ENCODE measurements around the gene SLC44A5. TPM values are rescaled to one million over a fixed set of nuclear protein-coding genes. Genes with fewer than 3 reads are reported as not detected.

The SLC44A5 gene
- polyA plus RNA-seq, 1 donor from 2014 or later: 2.7 TPM

DNA sequence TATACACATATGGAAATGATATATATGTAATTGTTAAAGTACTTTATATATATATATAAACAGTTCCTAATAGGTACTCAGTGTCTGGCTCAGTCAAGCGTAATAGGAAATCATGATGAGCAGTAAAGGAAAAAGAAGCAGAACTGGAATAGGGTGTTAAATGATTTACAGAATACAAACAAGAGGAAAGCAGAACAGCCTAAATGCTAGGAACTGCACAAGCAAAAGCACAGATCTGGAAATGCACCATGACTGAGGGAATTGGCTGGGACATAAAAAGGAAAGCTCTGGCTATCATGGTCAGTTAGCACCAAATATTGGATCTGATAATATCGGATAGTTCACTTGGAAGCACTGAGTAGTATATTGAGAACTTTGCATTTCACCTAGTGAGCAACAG, 51.8 kb downstream of the SLC44A5 start:
- H3K4me1 Mint-ChIP-seq: no peaks in the 10 kb centered on the region
- peaks cover 1% of the 10 kb centered on the region for H3K27me3 Mint-ChIP-seq
- peaks cover 0 to 4% (median 0%) of the 10 kb centered on the region in 3 donors for H3K9me3 Mint-ChIP-seq
- H3K27ac Mint-ChIP-seq: no peak overlapping the region
- no peaks in the 10 kb centered on the region for H3K36me3 Mint-ChIP-seq
- no peak overlapping the region for H3K4me3 Mint-ChIP-seq

DNA sequence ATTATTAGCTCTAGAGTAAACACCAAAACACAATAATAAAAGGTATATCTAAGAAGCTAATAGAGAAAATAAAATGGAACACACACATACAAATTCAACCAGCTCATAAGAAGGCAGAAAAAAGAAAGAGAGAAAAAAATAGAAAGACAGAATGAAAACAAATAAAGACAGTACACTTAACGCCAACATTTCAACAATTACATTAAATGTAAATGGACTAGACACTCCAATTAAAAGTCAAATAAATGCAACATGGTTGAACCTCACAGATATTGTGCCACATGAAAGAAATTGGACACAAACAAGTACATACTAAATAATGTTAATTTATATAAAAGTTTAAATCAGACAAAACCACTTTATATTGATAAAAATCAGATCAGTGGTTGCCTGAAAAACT, 56.0 kb downstream of the SLC44A5 start:
- H3K9me3 Mint-ChIP-seq: peaks cover 0 to 4% (median 0%) of the 10 kb centered on the region in 3 donors
- no peak overlapping the region for H3K27ac Mint-ChIP-seq
- H3K27me3 Mint-ChIP-seq: peaks cover 5% of the 10 kb centered on the region
- no peak overlapping the region for H3K4me3 Mint-ChIP-seq
- no peaks in the 10 kb centered on the region for H3K36me3 Mint-ChIP-seq
- no peaks in the 10 kb centered on the region for H3K4me1 Mint-ChIP-seq

DNA sequence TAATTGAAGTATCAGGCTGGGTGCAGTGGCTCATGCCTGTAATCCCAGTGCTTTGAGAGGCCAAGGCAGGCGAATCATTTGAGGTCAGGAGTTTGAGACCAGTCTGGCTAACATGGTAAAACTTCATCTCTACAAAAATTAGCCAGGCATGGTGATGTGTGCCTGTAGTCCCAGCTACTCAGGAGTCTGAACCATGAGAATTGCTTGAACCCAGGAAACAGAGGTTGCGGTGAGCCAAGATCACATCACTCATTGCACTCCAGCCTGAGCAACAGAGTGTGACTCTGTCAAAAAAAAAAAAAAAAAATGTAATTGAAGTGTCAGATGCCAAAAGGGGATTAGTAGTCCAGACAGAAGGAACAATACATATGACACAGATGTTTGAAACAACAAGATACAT, 56.7 kb downstream of the SLC44A5 start:
- no peak overlapping the region for H3K4me3 Mint-ChIP-seq
- H3K27ac Mint-ChIP-seq: no peak overlapping the region
- H3K4me1 Mint-ChIP-seq: no peaks in the 10 kb centered on the region
- H3K27me3 Mint-ChIP-seq: peaks cover 5% of the 10 kb centered on the region
- H3K9me3 Mint-ChIP-seq: peaks cover 0 to 4% (median 0%) of the 10 kb centered on the region in 3 donors
- no peaks in the 10 kb centered on the region for H3K36me3 Mint-ChIP-seq

DNA sequence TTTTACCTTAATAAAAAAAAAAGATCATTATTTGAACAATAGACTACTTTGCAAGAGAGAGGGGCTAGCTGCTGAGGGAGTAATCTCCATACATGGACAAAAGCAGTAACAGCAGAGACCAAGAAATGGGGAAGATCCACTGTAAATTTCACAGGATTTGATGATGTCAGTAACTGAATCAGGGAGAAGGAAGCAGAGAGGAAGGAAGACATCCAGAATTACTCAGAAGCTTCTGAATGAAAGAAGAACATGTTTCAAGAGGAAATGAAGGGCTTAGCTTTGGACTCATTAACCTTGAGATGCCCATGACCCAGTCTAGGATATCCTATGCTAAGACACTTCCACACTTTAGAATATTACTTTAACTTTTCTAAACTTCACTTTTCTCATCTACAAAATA, 60.4 kb downstream of the SLC44A5 start:
- H3K4me1 Mint-ChIP-seq: no peaks in the 10 kb centered on the region
- peaks cover 4% of the 10 kb centered on the region for H3K27me3 Mint-ChIP-seq
- no peak overlapping the region for H3K4me3 Mint-ChIP-seq
- no peaks in the 10 kb centered on the region for H3K36me3 Mint-ChIP-seq
- H3K27ac Mint-ChIP-seq: no peak overlapping the region
- peaks cover 0 to 4% (median 0%) of the 10 kb centered on the region in 3 donors for H3K9me3 Mint-ChIP-seq

DNA sequence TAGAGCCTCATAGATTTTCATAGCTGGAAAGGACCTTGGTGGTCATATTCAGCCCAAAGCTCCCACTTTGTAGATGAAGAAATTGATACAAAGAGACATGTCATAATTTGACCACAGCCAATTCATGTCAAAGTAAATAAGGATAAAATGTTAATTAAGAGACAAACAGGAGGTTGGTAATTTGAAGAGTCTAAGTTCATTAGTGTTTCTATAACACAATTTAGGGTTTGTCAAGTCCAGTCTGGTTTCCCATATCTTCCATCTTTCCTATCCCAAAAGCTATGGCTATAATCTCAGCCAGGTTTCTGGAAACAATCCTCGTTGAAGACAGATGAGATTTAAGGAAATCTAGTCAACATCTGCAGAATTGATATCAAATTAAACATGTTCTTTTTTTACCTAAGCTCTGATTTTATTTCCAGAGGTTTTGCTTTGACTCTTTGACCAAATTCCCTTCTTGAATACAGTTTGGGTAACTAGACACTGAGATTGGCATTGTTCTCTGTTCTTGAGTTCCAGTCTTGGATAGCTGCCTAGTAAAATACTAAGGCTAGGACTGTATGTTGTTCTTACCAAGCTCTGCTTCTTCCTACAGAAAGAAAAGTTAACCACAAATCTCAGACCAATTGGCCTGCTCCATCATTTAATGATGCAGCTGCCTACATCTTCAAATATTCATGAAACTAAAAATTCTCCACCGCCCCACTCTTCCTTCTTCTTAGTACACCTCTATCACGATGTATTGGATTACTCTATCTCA, 62.0 kb downstream of the SLC44A5 start:
- peaks cover 4% of the 10 kb centered on the region for H3K27me3 Mint-ChIP-seq
- H3K4me3 Mint-ChIP-seq: no peak overlapping the region
- H3K4me1 Mint-ChIP-seq: no peaks in the 10 kb centered on the region
- H3K36me3 Mint-ChIP-seq: no peaks in the 10 kb centered on the region
- peaks cover 0 to 2% (median 0%) of the 10 kb centered on the region in 3 donors for H3K9me3 Mint-ChIP-seq
- no peak overlapping the region for H3K27ac Mint-ChIP-seq

DNA sequence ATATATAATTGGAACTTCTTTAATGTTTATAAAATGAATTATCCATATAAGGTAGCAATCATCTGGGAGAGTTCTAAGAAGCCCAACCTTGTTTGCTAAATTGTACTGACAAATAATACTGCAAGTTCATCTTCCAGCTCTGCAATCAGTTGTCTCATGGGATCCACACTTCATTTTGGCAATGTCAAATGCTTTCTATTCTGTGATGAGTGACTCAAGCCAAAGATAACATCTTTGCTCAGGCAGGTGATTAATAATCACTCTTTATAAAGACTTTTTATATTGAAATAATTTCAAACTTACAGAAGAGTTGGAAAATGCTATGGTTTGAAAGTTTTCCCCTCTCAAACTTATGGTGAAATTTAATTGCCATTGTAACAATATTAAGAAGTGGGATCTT, 67.2 kb downstream of the SLC44A5 start:
- Mint-ChIP-seq H3K9me3 (peaks cover 0 to 2% (median 0%) of the 10 kb centered on the region in 3 donors), H3K27me3 (no peaks in the 10 kb centered on the region), H3K27ac (no peak overlapping the region), H3K4me3 (no peak overlapping the region), H3K4me1 (no peaks in the 10 kb centered on the region), H3K36me3 (no peaks in the 10 kb centered on the region)

DNA sequence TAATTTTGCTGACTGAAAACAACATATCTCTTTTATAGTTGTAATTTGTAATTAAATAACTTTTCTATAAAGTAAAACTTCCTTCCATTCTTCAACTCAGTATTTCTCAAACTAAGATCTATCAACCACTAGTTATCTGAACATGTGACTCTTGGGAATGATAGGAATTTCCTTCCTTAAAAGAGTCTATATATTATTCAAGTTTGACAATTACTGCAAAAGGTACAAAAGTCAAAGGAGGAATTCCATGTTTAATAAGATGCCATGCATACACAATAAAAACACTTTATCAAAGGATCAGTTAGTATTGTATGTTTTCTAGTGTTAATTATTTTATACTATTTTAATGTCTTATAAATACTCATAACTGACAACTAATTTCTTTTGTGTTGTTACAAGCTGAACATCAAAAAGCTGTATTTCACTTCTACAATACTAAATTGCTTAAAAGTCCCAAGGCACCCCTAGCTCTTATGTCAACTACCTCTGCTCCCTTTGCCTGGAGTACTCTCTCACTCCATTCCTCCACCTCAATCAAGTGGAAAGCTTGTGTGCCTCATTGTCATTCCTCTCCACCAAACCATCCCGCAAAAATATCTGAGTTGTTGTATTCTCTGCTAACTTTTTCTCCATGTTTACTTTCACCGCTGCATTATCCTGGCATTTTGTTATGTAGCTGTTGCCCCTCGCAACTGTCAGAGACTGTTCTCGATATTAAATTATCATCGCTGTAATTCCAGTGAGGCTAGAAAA, 67.9 kb downstream of the SLC44A5 start:
- H3K9me3 Mint-ChIP-seq: peaks cover 0 to 2% (median 0%) of the 10 kb centered on the region in 3 donors
- H3K27ac Mint-ChIP-seq: no peak overlapping the region
- H3K4me1 Mint-ChIP-seq: no peaks in the 10 kb centered on the region
- H3K36me3 Mint-ChIP-seq: no peaks in the 10 kb centered on the region
- no peak overlapping the region for H3K4me3 Mint-ChIP-seq
- no peaks in the 10 kb centered on the region for H3K27me3 Mint-ChIP-seq

DNA sequence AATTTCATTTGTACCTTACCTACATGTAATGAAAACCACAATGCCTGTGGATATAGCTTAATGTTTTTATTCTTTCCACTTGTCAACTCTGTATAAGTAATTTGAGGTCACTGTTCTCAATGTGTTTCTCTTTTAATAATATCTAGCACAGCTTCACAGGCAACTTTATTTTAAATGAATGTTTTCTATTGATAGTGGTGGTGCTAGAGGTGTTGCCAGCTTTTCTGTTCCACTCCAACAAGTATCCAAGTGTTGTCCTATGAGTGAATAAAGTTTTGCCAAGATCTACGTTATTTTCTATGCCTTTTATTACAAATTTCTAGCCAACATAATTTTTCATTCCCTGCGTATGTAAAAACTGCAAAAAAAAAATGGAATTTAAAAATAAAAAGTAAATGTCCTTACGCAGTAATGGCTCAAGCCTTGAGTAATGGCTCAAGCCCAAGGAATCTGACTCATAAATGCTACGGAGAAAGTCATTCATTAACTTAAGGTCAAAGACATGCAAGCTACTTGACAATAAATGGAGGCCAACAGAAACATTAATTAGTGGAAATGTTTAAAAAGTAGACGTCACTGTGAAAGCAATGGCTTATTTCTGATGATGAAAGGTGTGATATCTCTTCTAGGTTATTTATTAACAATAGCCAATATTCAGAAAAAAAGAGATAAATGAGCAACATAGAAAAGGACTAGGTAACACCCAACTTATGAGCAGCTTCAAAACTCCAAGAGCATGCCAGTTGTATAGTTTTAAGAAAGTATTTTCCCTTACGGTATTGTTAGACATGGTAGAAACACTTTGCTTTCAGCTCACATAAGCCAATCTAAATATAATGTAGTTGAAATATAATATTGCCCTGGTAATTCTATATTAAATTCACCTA, 71.4 kb downstream of the SLC44A5 start:
- H3K4me3 Mint-ChIP-seq: no peak overlapping the region
- no peaks in the 10 kb centered on the region for H3K4me1 Mint-ChIP-seq
- no peaks in the 10 kb centered on the region for H3K36me3 Mint-ChIP-seq
- H3K27me3 Mint-ChIP-seq: no peaks in the 10 kb centered on the region
- peaks cover 0 to 2% (median 0%) of the 10 kb centered on the region in 3 donors for H3K9me3 Mint-ChIP-seq
- no peak overlapping the region for H3K27ac Mint-ChIP-seq

DNA sequence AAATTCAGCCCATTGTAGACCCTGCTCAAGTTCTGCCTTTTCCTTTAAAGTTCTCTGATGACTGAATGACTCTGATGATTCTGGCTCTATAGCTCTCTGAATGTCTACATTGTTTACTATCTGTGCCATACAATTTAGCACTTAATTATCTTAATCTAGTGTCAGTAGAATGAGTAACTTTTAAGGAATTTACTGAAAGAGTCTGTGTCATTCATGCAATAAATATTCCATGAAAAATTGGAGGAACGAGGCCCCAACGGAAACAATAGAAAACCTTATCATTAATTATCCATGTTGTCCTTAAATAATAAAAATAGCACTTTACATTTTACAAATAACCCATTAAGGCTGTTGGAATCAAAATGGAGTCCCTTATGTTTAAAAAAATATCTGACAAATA, 77.8 kb downstream of the SLC44A5 start:
- Mint-ChIP-seq H3K4me3 (no peak overlapping the region), H3K27ac (no peak overlapping the region), H3K27me3 (peaks cover 4% of the 10 kb centered on the region), H3K36me3 (no peaks in the 10 kb centered on the region), H3K4me1 (no peaks in the 10 kb centered on the region), H3K9me3 (peaks cover 0 to 4% (median 0%) of the 10 kb centered on the region in 3 donors)

DNA sequence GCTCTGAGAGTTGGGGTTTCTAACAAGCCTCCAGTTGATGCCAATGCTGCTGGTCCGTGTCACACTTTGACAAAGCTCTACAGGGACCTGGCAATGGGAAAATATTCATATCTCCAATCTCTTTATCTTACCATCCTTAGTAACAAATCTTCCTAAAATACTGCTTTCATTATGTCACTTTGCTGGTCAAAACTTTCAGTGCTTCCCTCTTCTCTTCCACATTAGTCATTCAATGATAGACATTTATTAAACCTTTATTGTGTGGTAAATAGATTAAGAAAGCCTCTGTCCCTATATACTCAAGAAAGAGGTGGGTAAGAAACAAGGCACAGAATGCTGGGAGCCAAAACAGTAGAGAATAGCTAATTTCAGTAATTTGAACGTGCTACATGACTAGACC, 79.3 kb downstream of the SLC44A5 start:
- H3K9me3 Mint-ChIP-seq: peaks cover 0 to 2% (median 0%) of the 10 kb centered on the region in 3 donors
- H3K4me1 Mint-ChIP-seq: no peaks in the 10 kb centered on the region
- H3K4me3 Mint-ChIP-seq: no peak overlapping the region
- peaks cover 4% of the 10 kb centered on the region for H3K27me3 Mint-ChIP-seq
- no peaks in the 10 kb centered on the region for H3K36me3 Mint-ChIP-seq
- no peak overlapping the region for H3K27ac Mint-ChIP-seq

DNA sequence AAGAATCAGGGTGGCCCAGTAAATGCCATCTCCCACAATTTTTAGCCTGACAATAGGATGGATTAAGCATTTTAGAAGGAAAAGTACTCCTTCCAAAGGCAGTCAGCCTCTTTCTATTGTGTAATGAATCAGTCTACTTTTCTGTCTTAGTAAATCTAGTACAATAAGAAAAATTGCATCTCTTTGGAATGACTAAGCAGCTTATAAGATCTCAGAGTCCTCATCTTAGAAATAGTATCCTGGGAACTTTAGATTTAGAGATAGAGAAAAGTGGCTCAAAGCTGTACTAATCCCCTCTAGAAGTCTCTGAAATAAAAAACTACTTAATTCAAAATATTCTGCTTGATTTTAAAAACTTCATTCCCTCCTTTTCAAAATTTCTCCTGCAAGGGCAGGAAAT, 81.4 kb downstream of the SLC44A5 start:
- Mint-ChIP-seq H3K36me3 (no peaks in the 10 kb centered on the region), H3K4me3 (no peak overlapping the region), H3K27ac (no peak overlapping the region)

DNA sequence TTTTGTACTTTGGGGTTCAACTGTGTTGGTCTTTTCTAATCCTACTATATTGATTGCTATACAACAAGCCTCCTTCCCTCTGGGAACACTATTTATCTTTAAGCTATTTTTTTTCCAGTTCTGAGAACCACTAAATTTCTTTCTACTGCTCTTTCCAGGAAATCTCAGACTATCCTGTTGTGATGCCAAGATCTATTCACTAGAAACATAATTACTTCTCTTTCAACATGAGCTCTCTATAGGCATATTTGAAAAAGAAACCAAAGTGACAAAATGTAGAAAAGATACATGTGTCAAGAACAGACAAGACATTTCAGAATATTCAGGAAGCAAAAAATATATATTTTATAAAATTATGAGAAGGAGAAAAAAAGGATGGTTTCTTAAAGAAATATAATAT, 82.9 kb downstream of the SLC44A5 start:
- no peak overlapping the region for H3K27ac Mint-ChIP-seq
- H3K9me3 Mint-ChIP-seq: peaks cover 0 to 2% (median 1%) of the 10 kb centered on the region in 3 donors
- no peak overlapping the region for H3K4me3 Mint-ChIP-seq
- no peaks in the 10 kb centered on the region for H3K4me1 Mint-ChIP-seq
- H3K36me3 Mint-ChIP-seq: no peaks in the 10 kb centered on the region
- peaks cover 2% of the 10 kb centered on the region for H3K27me3 Mint-ChIP-seq

More for the DNA sequence above, 81.4 kb downstream of the SLC44A5 start:
- Mint-ChIP-seq H3K4me1 (no peaks in the 10 kb centered on the region), H3K27me3 (peaks cover 4% of the 10 kb centered on the region), H3K9me3 (peaks cover 0 to 2% (median 0%) of the 10 kb centered on the region in 3 donors)

DNA sequence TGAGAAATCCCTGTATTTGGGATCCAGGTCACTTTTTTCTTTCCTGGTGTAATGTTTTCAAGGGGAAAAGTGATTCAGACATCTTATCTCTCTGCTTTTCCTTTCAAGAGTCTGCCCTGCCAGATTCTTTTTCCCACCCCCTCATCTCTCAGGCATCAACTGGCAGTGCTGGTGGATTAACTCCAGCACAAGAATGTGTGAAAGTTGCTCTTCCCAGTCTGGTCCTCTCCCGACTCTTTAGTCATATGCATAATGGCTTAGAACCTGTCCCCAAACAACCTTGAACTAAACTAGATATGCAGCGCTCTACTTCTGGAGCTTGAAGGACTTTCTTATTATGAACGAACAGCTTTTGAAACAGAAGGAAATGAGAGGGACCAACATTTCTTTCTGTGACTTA, 88.5 kb downstream of the SLC44A5 start:
- Mint-ChIP-seq H3K27me3 (peaks cover 6% of the 10 kb centered on the region), H3K4me3 (no peak overlapping the region), H3K27ac (no peak overlapping the region), H3K4me1 (no peaks in the 10 kb centered on the region), H3K9me3 (peaks cover 0 to 3% (median 0%) of the 10 kb centered on the region in 3 donors), H3K36me3 (no peaks in the 10 kb centered on the region)

DNA sequence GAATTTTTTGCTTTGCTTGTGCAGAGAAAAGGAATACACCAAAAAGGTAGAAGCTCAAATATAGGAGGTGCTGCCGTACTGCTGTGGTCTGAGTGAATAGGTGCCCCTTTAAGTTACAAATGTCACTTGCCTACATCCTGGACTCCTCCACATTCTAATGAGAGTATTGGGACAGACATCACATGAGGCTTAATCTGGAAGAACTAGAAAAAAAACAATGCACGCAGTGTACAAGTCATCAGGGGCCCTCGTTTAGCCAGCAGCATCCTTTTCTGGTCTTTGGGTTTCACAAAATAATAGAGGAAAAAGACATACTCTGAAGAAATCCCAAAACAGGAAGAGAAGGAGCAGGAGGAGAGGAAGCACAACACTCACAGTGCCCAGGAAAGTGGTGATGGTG, 89.3 kb downstream of the SLC44A5 start:
- Mint-ChIP-seq H3K4me1 (no peaks in the 10 kb centered on the region), H3K9me3 (peaks cover 0 to 3% (median 0%) of the 10 kb centered on the region in 3 donors), H3K36me3 (peaks cover 1% of the 10 kb centered on the region), H3K4me3 (no peak overlapping the region), H3K27me3 (peaks cover 6% of the 10 kb centered on the region), H3K27ac (no peak overlapping the region)

Data from IgD-negative memory B cell (primary cell).